IPS DF 6.9 (cell line): ENCODE measurements around the gene LRRC2.

Source experiments
- DNase-seq: peaks from one replicate; pipeline ENCODE4 v3.0.0-alpha.2; 2013; ENCODE audit warnings: low read depth, low spot score
- H3K27ac ChIP-seq: one replicate; pipeline ENCODE4 v1.5.1; 2013; ENCODE audit warnings: low read length, control low read depth
- H3K27me3 ChIP-seq: 2 replicates; pipeline ENCODE4 v1.6.1; 2013; ENCODE audit warnings: mild to moderate bottlenecking, low read length; ENCODE audit not compliant: control insufficient read depth, insufficient read depth
- H3K36me3 ChIP-seq: 2 replicates; pipeline ENCODE4 v1.6.1; 2013; ENCODE audit warnings: low read length; ENCODE audit not compliant: control insufficient read depth, insufficient read depth
- H3K4me1 ChIP-seq: 2 replicates; pipeline ENCODE4 v1.6.1; 2013; ENCODE audit warnings: low read length; ENCODE audit not compliant: control insufficient read depth, insufficient read depth
- H3K4me3 ChIP-seq: 2 replicates; pipeline ENCODE4 v1.5.1; 2013; ENCODE audit warnings: mild to moderate bottlenecking, low read length
- H3K9me3 ChIP-seq: 2 replicates; pipeline ENCODE4 v1.6.1; 2013; ENCODE audit warnings: low read length, inconsistent platforms; ENCODE audit not compliant: control insufficient read depth, insufficient read depth
- WGBS: extraction: QIAGEN DNeasy Blood & Tissue Kit; methylation state at CpG from one replicate; pipeline ENCODE4 v1.1.7; 2013; ENCODE audit warnings: mixed read lengths, missing lambda C conversion rate; ENCODE audit not compliant: insufficient read length, insufficient coverage; 5-methylcytosine and 5-hydroxymethylcytosine counted together

LRRC2 gene

GRCh38 chr3:46468753-46469600 is 97.1 kb downstream of the LRRC2 start:
- no peak overlapping the region for H3K27ac ChIP-seq
- no peak overlapping the region for H3K4me3 ChIP-seq
- no peaks in the 10 kb centered on the region for H3K4me1 ChIP-seq
- H3K36me3 ChIP-seq: no peaks in the 10 kb centered on the region
- no peaks in the 10 kb centered on the region for H3K27me3 ChIP-seq
- DNase-seq: no peak
- WGBS: no CpG with 5 or more reads among the region's 6 CpGs
- H3K9me3 ChIP-seq: no peaks in the 10 kb centered on the region

GRCh38 chr3:46467562-46467961 is 98.5 kb downstream of the LRRC2 start:
- Histone ChIP-seq H3K27me3 (no peaks in the 10 kb centered on the region), H3K4me1 (no peaks in the 10 kb centered on the region), H3K4me3 (no peak overlapping the region), H3K9me3 (no peaks in the 10 kb centered on the region), H3K36me3 (no peaks in the 10 kb centered on the region), H3K27ac (no peak overlapping the region)
- WGBS: no CpG with 5 or more reads among the region's 4 CpGs
- no peak for DNase-seq

GRCh38 chr3:46466871-46467403 is 99.2 kb downstream of the LRRC2 start:
- Histone ChIP-seq H3K9me3 (no peaks in the 10 kb centered on the region), H3K27ac (no peak overlapping the region), H3K4me1 (no peaks in the 10 kb centered on the region), H3K36me3 (no peaks in the 10 kb centered on the region), H3K4me3 (no peak overlapping the region), H3K27me3 (no peaks in the 10 kb centered on the region)
- WGBS: no CpG with 5 or more reads among the region's 1 CpG
- no peak for DNase-seq

GRCh38 chr3:46466273-46466672 is 99.8 kb downstream of the LRRC2 start:
- H3K27ac ChIP-seq: no peak overlapping the region
- H3K27me3 ChIP-seq: no peaks in the 10 kb centered on the region
- no peak for DNase-seq
- no peaks in the 10 kb centered on the region for H3K36me3 ChIP-seq
- H3K9me3 ChIP-seq: no peaks in the 10 kb centered on the region
- H3K4me3 ChIP-seq: no peak overlapping the region
- H3K4me1 ChIP-seq: no peaks in the 10 kb centered on the region
